B cell (primary cell): Measurements from ENCODE around the gene XPA.

Experiments used
- CTCF ChIP-seq: fragments of 200-600 bp; IDR thresholded peaks from one replicate; pipeline ENCODE4 v1.8.0; 2022; ENCODE audit warnings: antibody characterized with exemption, mild to moderate bottlenecking
- EZH2 ChIP-seq: IDR thresholded peaks from 2 replicates; pipeline ENCODE4 v1.6.1; 2012; ENCODE audit warnings: borderline replicate concordance, low read depth, mild to moderate bottlenecking, moderate library complexity, low read length; ENCODE audit not compliant: insufficient read depth, poor library complexity, severe bottlenecking

GRCh38 chr9:97635026-97635425 lies 62.1 kb downstream of the XPA start:
- TF ChIP-seq CTCF (no peak), EZH2 (no peak)
